GM23338 (cell line): Measurements from ENCODE around the gene DPM1.

Experiments used
- CTCF ChIP-seq, 2 experiments: fragments of 200-600 bp in 1 of 2; sonication (generic) in 1 of 2; conservative IDR thresholded peaks; 2 replicates each; pipeline versions ENCODE4 v1.5.1 to v1.6.1; 2016 to 2017; ENCODE audit warnings: antibody characterized with exemption in 2 of 2, low read depth in 2 of 2, mild to moderate bottlenecking in 2 of 2, moderate library complexity in 1 of 2
- POLR2AphosphoS5 ChIP-seq: IDR thresholded peaks from 2 replicates; pipeline ENCODE4 v1.6.1; 2016; ENCODE audit warnings: antibody characterized with exemption, low read depth

DNA sequence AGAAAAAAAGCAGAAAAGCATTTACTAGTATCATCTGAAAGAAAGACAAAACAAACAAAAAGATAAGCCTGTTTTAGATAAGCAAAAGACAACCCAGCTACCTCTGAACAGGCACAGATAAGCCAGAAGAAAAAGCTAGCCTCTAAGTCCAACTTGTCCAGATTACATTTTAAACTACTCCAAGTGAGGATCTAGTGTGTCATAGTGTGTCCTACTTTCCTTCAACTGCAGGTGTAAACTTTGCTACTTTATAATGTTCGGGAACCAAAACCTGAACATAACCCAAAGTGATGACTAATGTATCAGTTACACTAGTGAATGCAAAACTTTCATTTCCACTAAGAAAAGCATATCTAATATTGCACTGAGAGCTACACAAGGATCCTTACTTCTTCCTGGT, 46.6 kb downstream of the DPM1 start:
- no peak for TF ChIP-seq POLR2AphosphoS5
- TF ChIP-seq CTCF (conservative IDR thresholded peaks at IDR 0.05; ENCODE audit: low read depth in 2 of 2), result no peak
